Measurements from ENCODE around the gene NOMO2.
A peak's percentile ranks its signal among the peaks of the same experiment; 100 is the strongest.
"Not testable (repeated sequence)": the region's sequence is repeated elsewhere in the genome, so short reads cannot be mapped to it uniquely, and the experiment has no call there.

Gene NOMO2, protein sequence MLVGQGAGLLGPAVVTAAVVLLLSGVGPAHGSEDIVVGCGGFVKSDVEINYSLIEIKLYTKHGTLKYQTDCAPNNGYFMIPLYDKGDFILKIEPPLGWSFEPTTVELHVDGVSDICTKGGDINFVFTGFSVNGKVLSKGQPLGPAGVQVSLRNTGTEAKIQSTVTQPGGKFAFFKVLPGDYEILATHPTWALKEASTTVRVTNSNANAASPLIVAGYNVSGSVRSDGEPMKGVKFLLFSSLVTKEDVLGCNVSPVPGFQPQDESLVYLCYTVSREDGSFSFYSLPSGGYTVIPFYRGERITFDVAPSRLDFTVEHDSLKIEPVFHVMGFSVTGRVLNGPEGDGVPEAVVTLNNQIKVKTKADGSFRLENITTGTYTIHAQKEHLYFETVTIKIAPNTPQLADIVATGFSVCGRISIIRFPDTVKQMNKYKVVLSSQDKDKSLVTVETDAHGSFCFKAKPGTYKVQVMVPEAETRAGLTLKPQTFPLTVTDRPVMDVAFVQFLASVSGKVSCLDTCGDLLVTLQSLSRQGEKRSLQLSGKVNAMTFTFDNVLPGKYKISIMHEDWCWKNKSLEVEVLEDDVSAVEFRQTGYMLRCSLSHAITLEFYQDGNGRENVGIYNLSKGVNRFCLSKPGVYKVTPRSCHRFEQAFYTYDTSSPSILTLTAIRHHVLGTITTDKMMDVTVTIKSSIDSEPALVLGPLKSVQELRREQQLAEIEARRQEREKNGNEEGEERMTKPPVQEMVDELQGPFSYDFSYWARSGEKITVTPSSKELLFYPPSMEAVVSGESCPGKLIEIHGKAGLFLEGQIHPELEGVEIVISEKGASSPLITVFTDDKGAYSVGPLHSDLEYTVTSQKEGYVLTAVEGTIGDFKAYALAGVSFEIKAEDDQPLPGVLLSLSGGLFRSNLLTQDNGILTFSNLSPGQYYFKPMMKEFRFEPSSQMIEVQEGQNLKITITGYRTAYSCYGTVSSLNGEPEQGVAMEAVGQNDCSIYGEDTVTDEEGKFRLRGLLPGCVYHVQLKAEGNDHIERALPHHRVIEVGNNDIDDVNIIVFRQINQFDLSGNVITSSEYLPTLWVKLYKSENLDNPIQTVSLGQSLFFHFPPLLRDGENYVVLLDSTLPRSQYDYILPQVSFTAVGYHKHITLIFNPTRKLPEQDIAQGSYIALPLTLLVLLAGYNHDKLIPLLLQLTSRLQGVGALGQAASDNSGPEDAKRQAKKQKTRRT

DNA sequence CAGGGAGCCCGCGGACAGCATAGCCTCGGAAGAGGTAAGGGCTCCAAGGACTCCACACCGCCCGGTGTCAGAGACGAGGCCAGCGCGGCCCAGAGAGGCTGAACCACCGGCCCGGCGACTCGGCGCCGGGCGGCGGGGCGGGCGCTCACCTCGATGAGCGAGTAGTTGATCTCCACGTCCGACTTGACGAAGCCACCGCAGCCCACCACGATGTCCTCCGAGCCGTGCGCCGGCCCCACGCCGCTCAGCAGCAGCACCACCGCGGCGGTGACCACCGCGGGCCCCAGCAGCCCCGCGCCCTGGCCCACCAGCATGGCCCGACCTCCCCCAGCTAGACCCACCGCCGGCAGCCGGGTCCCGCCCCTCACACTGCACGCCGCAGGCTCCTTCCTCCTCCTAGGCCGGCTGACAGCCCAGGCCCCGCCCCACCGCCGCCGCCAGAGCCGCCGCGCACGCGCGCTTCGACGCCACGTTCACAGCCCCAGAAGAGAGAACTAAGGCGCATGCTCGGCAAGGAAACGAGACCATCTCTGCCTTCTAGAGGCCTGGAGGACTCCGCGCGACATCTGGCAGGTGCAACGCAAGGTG, at the start of gene NOMO2:
Gene NOMO2 (minus strand): TSS at position 371 of the 588 bp plus-strand sequence. CDS start 57 bp downstream, at position 314.
- H3K4me3 ChIP-seq (ENCODE audit: low read depth, low read length): peak within 1 kb of the TSS; percentile 52

DNA sequence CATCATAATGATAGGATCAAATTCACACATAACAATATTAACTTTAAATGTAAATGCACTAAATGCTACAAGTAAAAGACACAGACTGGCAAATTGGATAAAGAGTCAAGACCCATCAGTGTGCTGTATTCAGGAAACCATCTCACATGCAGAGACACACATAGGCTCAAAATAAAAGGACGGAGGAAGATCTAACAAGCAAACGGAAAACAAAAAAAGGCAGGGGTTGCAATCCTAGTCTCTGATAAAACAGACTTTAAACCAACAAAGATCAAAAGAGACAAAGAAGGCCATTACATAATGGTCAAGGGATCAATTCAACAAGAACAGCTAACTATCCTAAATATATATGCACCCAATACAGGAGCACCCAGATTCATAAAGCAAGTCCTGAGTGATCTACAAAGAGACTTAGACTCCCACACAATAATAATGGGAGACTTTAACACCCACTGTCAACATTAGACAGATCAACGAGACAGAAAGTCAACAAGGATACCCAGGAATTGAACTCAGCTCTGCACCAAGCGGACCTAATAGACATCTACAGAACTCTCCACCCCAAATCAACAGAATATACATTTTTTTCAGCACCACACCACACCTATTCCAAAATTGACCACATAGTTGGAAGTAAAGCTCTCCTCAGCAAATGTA, 48.4 kb upstream of the NOMO2 start:
- DNase-seq; H3K27ac ChIP-seq; H3K36me3 ChIP-seq (replicated peaks); H3K4me3 ChIP-seq (ENCODE audit: low read depth, low read length); H3K27me3 ChIP-seq (replicated peaks); in situ Hi-C loops (cut with HindIII; ENCODE audit: low pct_ligation_motif_present, low sequenced_read_pairs): not testable (repeated sequence)

More for the DNA sequence above, at the start of gene NOMO2:
- H3K27ac ChIP-seq; H3K27me3 ChIP-seq (replicated peaks); H3K36me3 ChIP-seq (replicated peaks); in situ Hi-C loops (cut with HindIII; ENCODE audit: low pct_ligation_motif_present, low sequenced_read_pairs): not testable (repeated sequence)
- peak; percentile 87 for DNase-seq

GRCh38 chr16:18608271-18608670, 46.4 kb upstream of the NOMO2 start:
- H3K36me3 ChIP-seq (replicated peaks); H3K27ac ChIP-seq; DNase-seq; in situ Hi-C loops (cut with HindIII; ENCODE audit: low pct_ligation_motif_present, low sequenced_read_pairs); H3K4me3 ChIP-seq (ENCODE audit: low read depth, low read length); H3K27me3 ChIP-seq (replicated peaks): not testable (repeated sequence)

- in situ Hi-C loops (cut with HindIII; ENCODE audit: low pct_ligation_motif_present, low sequenced_read_pairs); H3K27ac ChIP-seq; DNase-seq; H3K27me3 ChIP-seq (replicated peaks); H3K4me3 ChIP-seq (ENCODE audit: low read depth, low read length); H3K36me3 ChIP-seq (replicated peaks): not testable (repeated sequence)
Observed at GRCh38 chr16:18603572-18604246, 41.8 kb upstream of the NOMO2 start.

- DNase-seq; H3K36me3 ChIP-seq (replicated peaks); H3K27me3 ChIP-seq (replicated peaks); H3K4me3 ChIP-seq (ENCODE audit: low read depth, low read length); in situ Hi-C loops (cut with HindIII; ENCODE audit: low pct_ligation_motif_present, low sequenced_read_pairs); H3K27ac ChIP-seq: not testable (repeated sequence)
Observed at GRCh38 chr16:18598582-18598981, 36.7 kb upstream of the NOMO2 start.

DNA sequence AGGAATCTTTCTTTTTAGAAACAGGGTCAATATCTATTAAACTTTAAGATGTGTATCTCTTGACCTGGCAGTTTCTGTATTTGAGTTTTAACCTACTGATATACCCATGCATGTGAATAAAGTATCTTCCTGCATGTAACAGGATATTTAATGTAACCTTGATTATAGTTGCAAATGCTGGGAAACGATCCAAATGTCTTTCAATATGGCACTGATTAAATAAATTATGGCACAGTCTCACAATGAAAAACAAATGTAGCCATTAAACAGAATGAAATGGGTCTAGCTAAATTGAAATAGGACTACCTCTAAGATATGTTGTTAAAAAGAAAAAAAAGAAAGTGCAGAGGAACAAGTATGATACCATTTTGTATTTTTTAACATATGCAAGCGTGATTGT, 35.8 kb upstream of the NOMO2 start:
- H3K4me3 ChIP-seq (ENCODE audit: low read depth, low read length); in situ Hi-C loops (cut with HindIII; ENCODE audit: low pct_ligation_motif_present, low sequenced_read_pairs); H3K27me3 ChIP-seq (replicated peaks); H3K36me3 ChIP-seq (replicated peaks); DNase-seq; H3K27ac ChIP-seq: not testable (repeated sequence)

GRCh38 chr16:18597319-18597718, 35.4 kb upstream of the NOMO2 start:
- H3K27ac ChIP-seq; H3K36me3 ChIP-seq (replicated peaks); DNase-seq; in situ Hi-C loops (cut with HindIII; ENCODE audit: low pct_ligation_motif_present, low sequenced_read_pairs); H3K27me3 ChIP-seq (replicated peaks); H3K4me3 ChIP-seq (ENCODE audit: low read depth, low read length): not testable (repeated sequence)

DNA sequence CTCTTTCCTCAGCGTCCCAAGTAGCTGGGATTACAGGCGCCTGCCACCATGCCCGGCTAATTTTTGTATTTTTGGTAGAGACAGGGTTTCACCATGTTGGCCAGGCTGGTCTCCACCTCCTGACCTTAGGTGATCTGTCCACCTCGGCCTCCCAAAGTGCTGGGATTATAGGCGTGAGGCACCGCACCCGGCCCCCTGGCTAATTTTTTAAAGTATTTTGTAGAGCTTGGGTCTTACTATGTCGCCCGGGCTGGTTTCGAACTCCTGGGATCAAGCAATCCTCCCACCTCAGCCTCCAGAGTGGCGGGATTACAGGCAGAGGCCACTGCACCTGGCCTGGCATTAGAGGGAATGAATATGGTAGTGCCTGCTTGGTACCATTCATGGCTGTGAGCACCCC, 33.9 kb upstream of the NOMO2 start:
- in situ Hi-C loops (cut with HindIII; ENCODE audit: low pct_ligation_motif_present, low sequenced_read_pairs); H3K36me3 ChIP-seq (replicated peaks); H3K27me3 ChIP-seq (replicated peaks): not testable (repeated sequence)

DNA sequence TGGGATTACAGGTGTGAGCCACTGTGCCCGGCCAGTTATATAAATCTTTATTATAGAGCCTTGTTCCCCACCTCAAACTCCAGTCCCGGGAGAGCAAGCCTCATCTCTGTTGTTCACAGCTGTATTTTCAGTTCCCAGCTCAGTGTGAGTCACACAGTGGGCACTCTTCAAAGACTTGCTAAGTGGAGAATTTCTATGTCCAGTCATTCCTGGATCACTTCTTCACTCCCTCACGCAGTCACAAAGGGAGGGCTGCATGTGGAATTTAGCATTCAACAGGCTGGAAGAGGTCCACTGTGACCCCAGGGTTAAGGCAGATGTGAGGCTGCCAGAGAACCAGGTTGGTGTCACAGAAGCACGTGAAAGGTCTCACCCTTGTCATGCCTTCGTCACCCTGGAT, 33.0 kb upstream of the NOMO2 start:
- H3K36me3 ChIP-seq (replicated peaks); H3K4me3 ChIP-seq (ENCODE audit: low read depth, low read length); H3K27me3 ChIP-seq (replicated peaks); H3K27ac ChIP-seq; in situ Hi-C loops (cut with HindIII; ENCODE audit: low pct_ligation_motif_present, low sequenced_read_pairs): not testable (repeated sequence)
- DNase-seq: peak; percentile 12

More for the DNA sequence above, 33.9 kb upstream of the NOMO2 start:
- H3K27ac ChIP-seq; DNase-seq; H3K4me3 ChIP-seq (ENCODE audit: low read depth, low read length): not testable (repeated sequence)

GRCh38 chr16:18593904-18594303, 32.0 kb upstream of the NOMO2 start:
- in situ Hi-C loops (cut with HindIII; ENCODE audit: low pct_ligation_motif_present, low sequenced_read_pairs); H3K27ac ChIP-seq; H3K4me3 ChIP-seq (ENCODE audit: low read depth, low read length); DNase-seq; H3K27me3 ChIP-seq (replicated peaks); H3K36me3 ChIP-seq (replicated peaks): not testable (repeated sequence)

- DNase-seq; in situ Hi-C loops (cut with HindIII; ENCODE audit: low pct_ligation_motif_present, low sequenced_read_pairs); H3K27me3 ChIP-seq (replicated peaks); H3K4me3 ChIP-seq (ENCODE audit: low read depth, low read length); H3K36me3 ChIP-seq (replicated peaks); H3K27ac ChIP-seq: not testable (repeated sequence)
Observed at GRCh38 chr16:18592982-18593381, 31.1 kb upstream of the NOMO2 start.

Data from brain microvascular endothelial cell (primary cell).